GM23248 (cell line): ENCODE measurements around the gene SZT2. TPM values are rescaled to one million over a fixed set of nuclear protein-coding genes. Genes with fewer than 3 reads are reported as not detected.

Experiments used
- DNase-seq: peaks from one replicate; pipeline ENCODE4 v3.0.0-alpha.2; 2015
- H2AFZ ChIP-seq: fragments of 200-600 bp; sonication (generic); 2 replicates; pipeline ENCODE4 v1.6.1; 2016; ENCODE audit warnings: antibody characterized with exemption
- H3F3A ChIP-seq: fragments of 200-600 bp; sonication (generic); 2 replicates; pipeline ENCODE4 v1.6.1; 2016; ENCODE audit warnings: mild to moderate bottlenecking, antibody characterized with exemption, mixed run types; ENCODE audit not compliant: insufficient read depth
- H3K27ac ChIP-seq: fragments of 200-600 bp; sonication (generic); 2 replicates; pipeline ENCODE4 v1.5.1; 2016; ENCODE audit warnings: mild to moderate bottlenecking
- H3K27me3 ChIP-seq: fragments of 200-600 bp; sonication (generic); replicated peaks from 2 replicates; pipeline ENCODE4 v1.6.1; 2016; ENCODE audit warnings: mild to moderate bottlenecking; ENCODE audit not compliant: insufficient read depth
- H3K36me3 ChIP-seq: fragments of 200-600 bp; sonication (generic); 2 replicates; pipeline ENCODE4 v1.6.1; 2016; ENCODE audit warnings: low read depth, mild to moderate bottlenecking
- H3K4me1 ChIP-seq: fragments of 200-600 bp; sonication (generic); 2 replicates; pipeline ENCODE4 v1.6.1; 2016; ENCODE audit warnings: mild to moderate bottlenecking; ENCODE audit not compliant: insufficient read depth
- H3K4me2 ChIP-seq: fragments of 200-600 bp; sonication (generic); one replicate; pipeline ENCODE4 v1.6.1; 2016; ENCODE audit warnings: mild to moderate bottlenecking; ENCODE audit not compliant: unreplicated experiment
- H3K4me3 ChIP-seq: fragments of 200-600 bp; sonication (generic); 2 replicates; pipeline ENCODE4 v1.5.1; 2016; ENCODE audit warnings: mild to moderate bottlenecking
- H3K79me2 ChIP-seq: fragments of 200-600 bp; sonication (generic); 2 replicates; pipeline ENCODE4 v1.6.1; 2016; ENCODE audit warnings: mild to moderate bottlenecking; ENCODE audit not compliant: insufficient read depth
- H3K9ac ChIP-seq: fragments of 200-600 bp; sonication (generic); 2 replicates; pipeline ENCODE4 v1.6.1; 2016; ENCODE audit warnings: mild to moderate bottlenecking
- H3K9me2 ChIP-seq: fragments of 200-600 bp; sonication (generic); 2 replicates; pipeline ENCODE4 v1.6.1; 2016; ENCODE audit warnings: mixed run types, mild to moderate bottlenecking, moderate library complexity; ENCODE audit not compliant: insufficient read depth
- H3K9me3 ChIP-seq: fragments of 200-600 bp; sonication (generic); one replicate; pipeline ENCODE4 v1.6.1; 2017; ENCODE audit warnings: low read depth
- H4K20me1 ChIP-seq: fragments of 200-600 bp; sonication (generic); 2 replicates; pipeline ENCODE4 v1.6.0; 2016; ENCODE audit not compliant: insufficient read depth
- EZH2 ChIP-seq: fragments of 200-600 bp; sonication (generic); IDR thresholded peaks from 2 replicates; pipeline ENCODE4 v1.6.1; 2018; ENCODE audit warnings: antibody characterized with exemption, mild to moderate bottlenecking; ENCODE audit not compliant: insufficient read depth, poor library complexity, severe bottlenecking
- EZH2phosphoT487 ChIP-seq: fragments of 200-600 bp; sonication (generic); IDR thresholded peaks from 2 replicates; pipeline ENCODE4 v1.6.1; 2018; ENCODE audit warnings: antibody characterized with exemption, moderate library complexity, mild to moderate bottlenecking, low read depth; ENCODE audit not compliant: insufficient read depth
- WGBS, 2 experiments: methylation state at CpG; one replicate each; pipeline ENCODE4 v1.1.6; 2015 to 2017; ENCODE audit warnings: low lambda C conversion rate in 2 of 2, low coverage in 1 of 2; ENCODE audit errors: missing lambda C conversion rate in 2 of 2; 5-methylcytosine and 5-hydroxymethylcytosine counted together
- in situ Hi-C: fragments of 300-500 bp; cut with MboI; formaldehyde crosslinking; loops from 2 replicates; pipeline ENCODE4 v1.15.0; 2020
- polyA plus RNA-seq: library from polyadenylated mRNA; unstranded; fragments of >200 nt; fragmentation: Nextera tagmentation; extraction: Ambion mirVana; gene quantifications from 2 replicates; pipeline ENCODE4 v1.2.1, GENCODE V29; 2016
- total RNA-seq: library from RNA; depleted of rRNA; stranded (reverse); fragments of >200 nt; shearing (Covaris generic); gene quantifications from 2 replicates; pipeline ENCODE4 v1.2.3, GENCODE V29; 2014

Gene SZT2
- total and polyA plus RNA-seq, 2 experiments from 2014 or later = 6.4 to 12.6 TPM

DNA sequence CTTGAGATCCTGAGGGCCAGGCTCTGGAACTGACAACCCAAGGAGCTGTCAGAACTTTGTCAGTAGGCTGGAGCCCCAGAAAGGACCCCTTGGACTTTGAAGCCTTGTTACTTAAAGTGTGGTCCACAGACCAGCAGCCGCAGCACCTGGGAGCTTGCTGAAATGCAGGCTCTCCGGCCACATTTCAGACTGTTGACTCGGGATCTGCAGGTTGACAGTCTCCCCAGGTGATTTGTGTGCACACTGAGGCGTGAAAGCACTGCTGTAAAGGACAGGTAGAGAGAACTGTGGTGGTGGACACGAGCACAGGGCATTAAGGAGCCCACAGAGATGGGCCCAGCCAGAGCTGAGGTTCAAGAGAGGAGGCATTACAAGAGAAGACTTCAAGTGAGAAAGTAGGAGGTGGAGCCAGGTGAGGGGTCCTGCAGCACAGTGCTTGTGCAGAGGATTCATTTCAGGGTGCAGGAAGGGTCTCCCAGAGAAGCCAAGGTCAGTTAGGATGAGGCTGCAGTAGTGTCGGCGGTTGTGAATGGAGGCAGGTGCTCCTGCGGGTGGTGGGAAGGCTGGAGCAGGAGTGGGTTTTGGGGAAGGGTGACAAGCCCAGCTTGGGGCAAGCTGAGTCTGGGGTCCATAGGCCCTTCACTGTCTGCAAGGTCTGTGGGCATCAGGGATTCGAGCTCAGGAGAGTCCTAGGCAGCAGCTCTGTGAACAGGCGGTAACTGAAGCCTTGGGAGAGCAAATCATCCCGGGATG lies 59.4 kb downstream of the SZT2 start:
- WGBS, 2 experiments = 81 to 86% methylated on average over 11 of the region's 11 CpGs
- Histone ChIP-seq H3K9me2 (no peaks in the 10 kb centered on the region), H3K4me1 (peaks cover 4% of the 10 kb centered on the region; the same call in 1 of the 2 replicates), H3K4me2 (no peak overlapping the region), H4K20me1 (no peaks in the 10 kb centered on the region), H2AFZ (no peak overlapping the region), H3K36me3 (0 out of 2 replicates have a peak, but pooled peaks cover 3% of the 10 kb centered on the region), H3K4me3 (no peak overlapping the region), H3K27ac (no peak overlapping the region), H3F3A (peaks cover 18% of the 10 kb centered on the region), H3K9me3 (no peaks in the 10 kb centered on the region), H3K79me2 (no peaks in the 10 kb centered on the region), H3K9ac (no peak overlapping the region), H3K27me3 (no peaks in the 10 kb centered on the region)
- DNase-seq = no peak
- no peak for TF ChIP-seq EZH2phosphoT487
- TF ChIP-seq EZH2 = no peak
- in situ Hi-C loops = no loop called here

DNA sequence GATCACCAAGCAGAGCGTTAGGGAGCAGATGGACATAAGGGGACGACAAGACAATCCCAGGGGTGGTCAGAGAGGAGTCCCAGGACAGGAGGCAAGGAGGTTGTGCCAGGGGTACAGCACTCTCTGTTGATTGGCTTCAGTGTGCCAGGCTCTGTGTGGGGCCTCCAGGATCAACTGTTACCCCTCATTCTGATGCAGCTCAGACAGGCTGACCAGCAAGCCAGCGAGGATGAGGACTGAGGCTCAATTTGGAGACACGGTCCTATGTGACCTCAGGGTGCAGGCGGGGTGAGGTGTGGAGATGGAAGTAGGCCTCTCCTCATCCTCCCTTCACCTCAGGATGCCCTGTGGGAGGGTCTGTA lies 60.0 kb downstream of the SZT2 start:
- Histone ChIP-seq H3K36me3 (0 out of 2 replicates have a peak, but pooled peaks cover 3% of the 10 kb centered on the region), H3K9ac (no peak overlapping the region), H2AFZ (no peak overlapping the region), H3K9me2 (no peaks in the 10 kb centered on the region), H4K20me1 (no peaks in the 10 kb centered on the region), H3F3A (peaks cover 23% of the 10 kb centered on the region), H3K9me3 (no peaks in the 10 kb centered on the region), H3K4me2 (no peak overlapping the region), H3K27ac (no peak overlapping the region), H3K4me1 (peaks cover 4% of the 10 kb centered on the region; the same call in 1 of the 2 replicates), H3K79me2 (no peaks in the 10 kb centered on the region), H3K27me3 (no peaks in the 10 kb centered on the region), H3K4me3 (no peak overlapping the region)
- WGBS, 2 experiments = 79 to 87% methylated on average over 5 of the region's 5 CpGs
- DNase-seq = no peak
- in situ Hi-C loops = no loop called here
- TF ChIP-seq EZH2 (no peak), EZH2phosphoT487 (no peak)

DNA sequence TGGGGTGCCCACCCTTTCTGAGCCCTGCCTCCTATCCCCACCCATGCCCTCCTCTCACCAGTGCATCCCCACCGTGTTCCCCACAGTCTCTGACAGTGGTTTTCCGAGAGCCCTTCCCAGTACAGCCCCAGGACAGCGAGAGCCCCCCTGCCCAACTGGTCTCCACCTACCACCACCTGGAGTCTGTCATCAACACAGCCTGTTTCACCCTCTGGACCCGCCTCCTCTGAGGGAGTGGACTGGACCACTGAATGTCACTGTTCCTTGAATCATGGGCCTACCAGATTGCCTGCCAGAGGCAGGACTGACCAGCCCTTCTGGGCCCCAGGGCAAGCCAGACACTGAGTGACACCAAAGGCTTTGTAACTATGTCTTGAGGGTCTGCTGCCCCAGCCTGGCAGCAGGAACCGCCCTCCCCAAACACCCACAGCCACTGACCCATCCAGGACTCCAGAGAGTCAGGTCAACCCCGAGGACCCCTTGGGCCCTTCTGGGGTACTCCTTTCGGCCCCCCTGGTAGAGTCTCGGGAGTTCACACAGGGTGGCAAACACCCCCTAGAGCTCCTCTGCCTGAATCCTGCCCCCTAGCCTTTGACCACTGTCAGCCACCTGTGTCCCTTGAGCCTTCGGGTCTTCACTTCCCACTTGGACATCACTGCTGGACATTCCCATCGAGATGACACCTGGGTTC lies 60.7 kb downstream of the SZT2 start:
- Histone ChIP-seq H3K4me2 (no peak overlapping the region), H3K9me3 (no peaks in the 10 kb centered on the region), H2AFZ (no peak overlapping the region), H3K79me2 (no peaks in the 10 kb centered on the region), H3K9me2 (no peaks in the 10 kb centered on the region), H3K27ac (no peak overlapping the region), H3K4me1 (peaks cover 4% of the 10 kb centered on the region; the same call in 1 of the 2 replicates), H3K36me3 (0 out of 2 replicates have a peak, but pooled peaks cover 3% of the 10 kb centered on the region), H4K20me1 (no peaks in the 10 kb centered on the region), H3K9ac (no peak overlapping the region), H3K27me3 (no peaks in the 10 kb centered on the region), H3K4me3 (no peak overlapping the region), H3F3A (peaks cover 24% of the 10 kb centered on the region)
- TF ChIP-seq EZH2 = no peak
- TF ChIP-seq EZH2phosphoT487 = no peak
- no peak for DNase-seq
- in situ Hi-C loops = no loop called here
- 93% methylated on average over 10 of the region's 10 CpGs for WGBS, 2 experiments

DNA sequence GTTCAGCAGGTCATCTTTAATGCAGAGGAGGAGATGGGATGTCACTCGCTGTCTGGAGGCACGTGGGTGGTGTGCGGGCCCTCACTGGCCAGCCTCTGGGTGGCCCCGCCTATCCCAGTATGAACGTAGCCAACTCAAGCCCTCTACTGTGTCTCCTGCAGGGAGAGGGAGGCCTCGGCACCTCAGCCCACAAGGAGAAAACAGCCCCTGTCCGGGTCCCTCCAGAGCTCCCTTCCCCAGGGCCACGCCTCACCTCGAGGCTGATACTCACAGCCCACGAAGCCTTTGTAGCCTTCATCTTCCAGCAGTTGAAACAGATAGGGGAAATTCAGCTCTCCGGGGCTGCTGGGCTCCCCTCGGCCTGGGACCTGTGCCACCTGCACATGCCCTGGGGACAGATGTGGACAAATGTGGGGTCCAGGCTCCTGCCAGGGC lies 61.5 kb downstream of the SZT2 start:
- H3K4me2 ChIP-seq = no peak overlapping the region
- no peaks in the 10 kb centered on the region for H4K20me1 ChIP-seq
- peaks cover 4% of the 10 kb centered on the region; the same call in 1 of the 2 replicates for H3K4me1 ChIP-seq
- no peak overlapping the region for H3K9ac ChIP-seq
- in situ Hi-C loops = no loop called here
- WGBS, 2 experiments = 71 to 72% methylated on average over 12 of the region's 12 CpGs
- no peaks in the 10 kb centered on the region for H3K27me3 ChIP-seq
- H3K4me3 ChIP-seq = no peak overlapping the region
- H3K27ac ChIP-seq = no peak overlapping the region
- TF ChIP-seq EZH2phosphoT487 (no peak), EZH2 (no peak)
- H3K9me2 ChIP-seq = no peaks in the 10 kb centered on the region
- DNase-seq = no peak
- no peaks in the 10 kb centered on the region for H3K9me3 ChIP-seq
- H3K79me2 ChIP-seq = no peaks in the 10 kb centered on the region
- H3K36me3 ChIP-seq = no peaks in the 10 kb centered on the region
- no peak overlapping the region for H2AFZ ChIP-seq
- H3F3A ChIP-seq = peaks cover 24% of the 10 kb centered on the region
